Left renal pelvis (tissue), 4 donors: ENCODE results near the gene THSD7B. TPM values are rescaled to one million over a fixed set of nuclear protein-coding genes. Genes with fewer than 3 reads are reported as not detected.

Source experiments
- DNase-seq, 4 donors: peaks; one replicate each; pipeline ENCODE4 v3.0.0-alpha.2; 2013; ENCODE audit warnings: low read depth in 4 of 4, low spot score in 3 of 4
- polyA plus RNA-seq, 4 donors: library from polyadenylated mRNA; unstranded; fragments of 120-200 nt; gene quantifications; one replicate each; pipeline ENCODE4 v1.2.1, GENCODE V29; 2013; ENCODE audit not compliant: insufficient read length in 4 of 4

THSD7B gene
- polyA plus RNA-seq, 4 donors: 1.2 to 5.0 (median 4.0) TPM

GRCh38 chr2:137117385-137117784, 352.0 kb downstream of the THSD7B start:
- DNase-seq: no peak

GRCh38 chr2:137118140-137118539, 352.8 kb downstream of the THSD7B start:
- no peak for DNase-seq

- no peak for DNase-seq
These were observed 357.9 kb downstream of the THSD7B start for GRCh38 chr2:137123226-137123625.

GRCh38 chr2:137133225-137133624, 367.9 kb downstream of the THSD7B start:
- peak in 1 of 4 donors; percentile 3 for DNase-seq

GRCh38 chr2:137138263-137138662, 372.9 kb downstream of the THSD7B start:
- no peak for DNase-seq

- DNase-seq: no peak
These were observed 386.4 kb downstream of the THSD7B start for GRCh38 chr2:137151731-137152130.

- DNase-seq: no peak
These were observed 389.6 kb downstream of the THSD7B start for GRCh38 chr2:137154946-137155345.

- DNase-seq: no peak
These were observed 390.2 kb downstream of the THSD7B start for GRCh38 chr2:137155356-137156104.

- no peak for DNase-seq
These were observed 391.0 kb downstream of the THSD7B start for GRCh38 chr2:137156221-137156844.

- DNase-seq: no peak
These were observed 392.5 kb downstream of the THSD7B start for GRCh38 chr2:137157851-137158250.

- no peak for DNase-seq
These were observed 395.9 kb downstream of the THSD7B start for GRCh38 chr2:137161250-137161649.

- DNase-seq: no peak
These were observed 400.6 kb downstream of the THSD7B start for GRCh38 chr2:137165968-137166367.

- no peak for DNase-seq
These were observed 402.3 kb downstream of the THSD7B start for GRCh38 chr2:137167651-137168050.

GRCh38 chr2:137168552-137168951, 403.2 kb downstream of the THSD7B start:
- no peak for DNase-seq

- peak in 3 of 4 donors; percentile 7 to 12 (median 10) for DNase-seq
These were observed 406.8 kb downstream of the THSD7B start for GRCh38 chr2:137172162-137172561.

- DNase-seq: no peak
These were observed 408.1 kb downstream of the THSD7B start for GRCh38 chr2:137173463-137173862.

GRCh38 chr2:137175246-137175645, 409.9 kb downstream of the THSD7B start:
- no peak for DNase-seq

- DNase-seq: no peak
These were observed 413.6 kb downstream of the THSD7B start for GRCh38 chr2:137178951-137179377.

- no peak for DNase-seq
These were observed 414.2 kb downstream of the THSD7B start for GRCh38 chr2:137179542-137179941.

- no peak for DNase-seq
These were observed 414.7 kb downstream of the THSD7B start for GRCh38 chr2:137180012-137180411.

- DNase-seq: no peak
These were observed 416.0 kb downstream of the THSD7B start for GRCh38 chr2:137181370-137181769.

GRCh38 chr2:137182071-137182470, 416.7 kb downstream of the THSD7B start:
- DNase-seq: no peak
